ENCODE data around the gene PTPRZ1.

PTPRZ1 gene

DNA sequence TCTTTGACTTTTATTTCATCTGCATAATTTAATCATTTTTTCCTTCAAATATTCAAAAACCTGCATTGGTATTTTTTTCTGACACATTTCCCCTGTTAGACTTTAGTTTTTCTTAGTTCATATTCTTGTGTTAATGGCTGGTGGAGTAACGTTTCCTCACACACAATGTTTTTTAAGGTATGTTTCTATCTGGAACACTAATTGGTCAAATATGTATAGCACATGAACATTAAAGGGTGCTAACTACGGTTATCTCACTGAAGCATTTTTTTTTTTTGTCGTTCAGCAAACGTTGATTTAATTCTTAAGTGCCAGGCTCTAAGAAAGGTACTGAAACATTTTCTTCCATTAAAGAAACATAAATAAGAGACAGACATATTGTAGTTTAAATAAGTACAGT is 87.7 kb downstream of the PTPRZ1 start:
- no peak for FAIRE-seq

DNA sequence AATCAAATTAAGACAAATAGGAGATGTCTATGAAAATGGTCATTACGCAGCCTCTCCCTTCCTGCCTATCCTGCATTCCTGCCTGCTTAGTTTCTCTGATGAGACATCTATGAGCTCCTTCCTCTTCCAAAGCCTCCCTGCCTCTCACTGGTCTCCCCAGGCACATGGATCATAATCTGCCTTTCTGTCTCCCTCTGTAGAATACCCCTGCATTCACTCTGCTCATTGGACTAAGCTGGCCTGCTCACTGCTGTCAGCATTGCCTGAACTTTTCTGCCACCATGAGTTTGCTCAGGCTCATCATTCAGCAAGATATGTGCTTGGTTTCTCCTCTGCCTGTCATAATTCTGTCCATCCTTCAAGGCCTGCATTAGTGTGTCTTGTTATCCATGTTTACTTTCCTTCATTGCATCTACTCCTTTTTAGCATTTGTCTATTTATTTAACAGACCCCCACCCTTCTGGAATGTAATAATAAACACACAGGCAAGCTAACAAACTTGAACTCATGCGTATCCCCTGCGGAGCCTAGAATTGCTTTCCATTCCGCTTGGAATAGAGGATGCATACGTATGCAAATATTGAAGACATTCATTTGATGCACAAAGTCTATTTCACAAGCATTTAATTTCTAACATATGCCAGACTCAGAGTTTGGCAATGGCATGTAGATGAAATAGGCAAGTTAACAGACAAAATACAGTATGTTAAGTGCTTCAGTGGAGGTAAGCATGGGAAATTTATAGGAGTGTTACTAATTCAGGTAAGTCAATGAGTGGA is 88.3 kb downstream of the PTPRZ1 start:
- no peak for FAIRE-seq

DNA sequence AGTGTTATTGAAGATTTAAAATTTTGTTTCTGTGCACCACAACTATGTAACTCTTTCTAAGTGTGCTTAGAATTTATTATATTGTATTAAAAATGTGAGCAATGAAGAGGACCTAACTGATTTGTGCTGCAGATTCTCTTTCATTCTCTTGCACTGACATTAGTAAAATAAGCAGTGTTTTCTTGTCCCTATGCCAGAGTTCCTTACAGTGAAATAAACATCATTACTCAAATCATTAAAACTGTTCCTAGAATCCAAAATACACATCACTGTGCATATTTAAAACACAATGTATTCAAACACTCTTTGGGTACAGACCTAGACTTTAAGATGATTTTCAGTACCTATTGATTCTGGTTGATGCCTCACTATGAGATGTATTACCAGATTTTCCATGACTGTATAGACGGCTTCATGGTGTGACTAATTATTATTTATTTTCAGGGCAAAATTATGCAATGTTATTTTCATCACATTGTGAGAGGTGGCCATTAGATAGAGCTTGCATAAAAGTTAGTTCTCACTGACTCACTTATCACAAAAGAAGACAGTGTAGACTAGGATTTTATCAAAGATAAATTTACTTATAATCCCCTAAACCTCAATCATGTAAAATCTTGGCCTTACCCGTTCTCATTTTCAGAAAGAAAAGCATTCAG is 93.4 kb downstream of the PTPRZ1 start:
- FAIRE-seq, result no peak

DNA sequence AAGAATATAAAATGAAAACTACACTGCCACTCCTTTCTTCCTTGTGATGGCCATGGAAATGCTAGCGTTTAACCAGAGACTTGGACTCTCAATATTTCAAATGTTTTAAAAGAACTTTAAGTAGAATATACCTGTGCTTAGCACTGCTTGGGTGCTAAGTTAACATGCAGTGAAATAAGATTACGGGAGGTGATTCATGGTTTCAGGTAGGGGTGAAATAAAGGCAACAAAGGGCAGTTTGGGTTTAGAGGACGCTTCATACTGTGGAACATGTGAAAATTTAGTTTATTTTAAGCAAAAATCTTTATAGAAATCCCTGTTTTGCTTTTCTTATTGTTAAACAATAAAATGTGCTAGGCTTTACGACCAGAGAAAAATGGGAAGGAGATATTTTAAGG is 94.0 kb downstream of the PTPRZ1 start:
- no peak for FAIRE-seq

DNA sequence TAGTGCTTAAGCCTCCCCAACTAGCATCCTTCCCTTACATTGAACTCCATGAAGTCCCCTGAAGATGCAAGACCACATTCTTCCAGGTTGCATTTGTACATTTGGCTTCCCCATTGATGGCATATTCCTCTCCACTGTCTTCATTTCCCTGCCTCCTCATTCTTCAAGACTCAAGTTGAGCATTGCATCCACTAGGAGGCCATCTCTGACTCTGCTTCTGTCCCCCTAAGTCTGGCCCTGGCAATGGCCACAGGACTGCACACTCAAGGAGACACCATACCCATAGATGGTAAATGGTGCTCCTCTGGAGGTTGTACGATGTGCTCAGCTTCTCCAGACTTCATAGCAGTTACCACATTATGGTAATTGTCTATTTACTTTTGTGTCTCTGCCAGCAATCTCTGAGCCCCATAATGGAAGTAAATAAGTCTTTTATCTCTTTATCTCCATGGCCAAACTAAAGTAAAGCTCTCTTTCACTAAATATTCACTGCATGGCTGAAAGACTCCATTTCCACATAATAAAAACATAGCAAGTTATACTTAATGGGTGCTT is 112.6 kb downstream of the PTPRZ1 start:
- no peak for FAIRE-seq

DNA sequence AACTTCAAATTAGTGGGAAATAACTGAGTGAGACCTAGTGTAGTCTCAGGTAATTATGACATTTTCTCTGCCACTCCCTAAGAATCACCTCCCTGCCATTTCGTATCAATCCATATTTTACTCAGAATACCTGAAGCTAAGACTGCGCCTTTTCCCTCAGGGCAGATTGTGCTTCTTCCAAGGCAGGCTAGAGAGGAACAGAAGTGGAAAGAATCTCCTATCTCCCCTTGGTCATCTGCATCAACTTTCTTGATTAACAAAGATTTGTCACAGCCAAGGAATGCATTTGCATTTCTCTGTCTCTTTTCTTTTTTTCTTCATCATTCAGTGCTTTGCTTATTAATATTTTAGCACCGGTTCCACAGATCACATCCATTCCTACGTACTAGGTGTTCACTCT is 119.1 kb downstream of the PTPRZ1 start:
- FAIRE-seq, result no peak

DNA sequence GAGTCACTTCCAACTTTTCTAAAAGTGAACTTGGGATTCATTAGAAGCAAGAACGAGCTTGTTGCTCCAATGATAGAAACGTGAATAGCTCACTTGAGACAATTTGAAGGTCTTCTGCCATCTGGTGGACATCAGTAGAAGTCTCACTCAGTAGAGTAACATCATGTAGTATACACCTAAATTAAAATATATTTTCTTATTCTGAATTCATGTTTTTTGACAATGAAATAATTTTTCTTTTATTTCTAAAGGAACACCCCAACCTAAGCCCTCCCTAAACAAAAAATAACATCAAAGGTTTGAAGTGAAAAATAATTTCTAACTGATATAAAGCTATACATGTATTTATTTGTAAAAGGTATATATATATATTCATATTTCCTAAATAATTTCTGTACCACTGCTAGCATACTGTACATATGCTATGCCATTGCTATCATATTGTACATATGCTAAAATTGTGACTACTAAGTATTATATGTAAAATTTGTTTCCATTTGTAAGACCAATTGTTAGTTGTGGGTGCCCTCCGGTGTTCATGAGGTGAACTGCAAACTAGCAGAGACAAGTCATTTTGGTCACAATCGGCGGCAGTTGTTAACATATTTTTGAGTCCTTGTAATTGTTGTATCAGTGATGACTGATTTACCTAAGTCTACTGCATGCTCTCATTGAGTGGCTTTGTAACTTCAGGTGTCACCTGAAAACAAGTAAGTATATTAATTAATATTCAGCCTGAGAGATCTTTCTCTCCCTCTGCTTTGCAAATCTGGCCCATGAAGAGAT is 121.9 kb downstream of the PTPRZ1 start:
- peak; percentile 81 for FAIRE-seq

DNA sequence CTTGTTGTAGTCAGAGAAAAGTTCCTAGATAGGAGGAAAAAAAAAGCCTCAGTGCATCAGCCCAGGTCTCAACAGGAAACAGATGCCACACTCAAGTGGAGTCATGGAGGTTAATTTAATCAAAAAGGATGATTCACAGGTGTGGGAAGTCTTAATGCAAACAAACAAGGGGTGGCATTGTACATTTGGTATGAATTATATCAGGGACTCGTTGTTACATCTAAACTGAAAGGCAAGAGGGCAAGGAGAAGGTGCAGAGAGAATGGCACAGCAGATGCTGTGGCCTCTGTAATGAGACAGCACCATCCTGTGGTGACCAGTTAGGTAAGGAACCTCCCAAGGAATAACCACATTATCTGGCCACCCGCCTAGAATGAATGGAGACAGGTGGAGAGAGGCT is 133.7 kb downstream of the PTPRZ1 start:
- FAIRE-seq, result no peak

DNA sequence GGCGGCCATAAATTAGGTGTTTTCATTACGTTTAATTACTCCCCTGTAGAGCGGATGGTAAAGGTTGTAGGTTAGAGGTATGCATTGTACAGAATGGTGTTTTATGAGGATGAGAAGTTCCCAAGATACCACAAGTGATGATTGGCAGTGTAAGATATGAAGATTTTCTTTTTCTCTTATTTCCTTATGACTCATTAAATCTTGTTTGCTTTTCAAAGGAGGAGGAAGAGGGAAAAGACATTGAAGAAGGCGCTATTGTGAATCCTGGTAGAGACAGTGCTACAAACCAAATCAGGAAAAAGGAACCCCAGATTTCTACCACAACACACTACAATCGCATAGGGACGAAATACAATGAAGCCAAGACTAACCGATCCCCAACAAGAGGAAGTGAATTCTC is 137.2 kb downstream of the PTPRZ1 start:
- FAIRE-seq, result no peak

DNA sequence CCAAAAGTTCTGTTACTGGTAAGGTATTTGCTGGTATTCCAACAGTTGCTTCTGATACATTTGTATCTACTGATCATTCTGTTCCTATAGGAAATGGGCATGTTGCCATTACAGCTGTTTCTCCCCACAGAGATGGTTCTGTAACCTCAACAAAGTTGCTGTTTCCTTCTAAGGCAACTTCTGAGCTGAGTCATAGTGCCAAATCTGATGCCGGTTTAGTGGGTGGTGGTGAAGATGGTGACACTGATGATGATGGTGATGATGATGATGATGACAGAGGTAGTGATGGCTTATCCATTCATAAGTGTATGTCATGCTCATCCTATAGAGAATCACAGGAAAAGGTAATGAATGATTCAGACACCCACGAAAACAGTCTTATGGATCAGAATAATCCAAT is 140.1 kb downstream of the PTPRZ1 start:
- no peak for FAIRE-seq

DNA sequence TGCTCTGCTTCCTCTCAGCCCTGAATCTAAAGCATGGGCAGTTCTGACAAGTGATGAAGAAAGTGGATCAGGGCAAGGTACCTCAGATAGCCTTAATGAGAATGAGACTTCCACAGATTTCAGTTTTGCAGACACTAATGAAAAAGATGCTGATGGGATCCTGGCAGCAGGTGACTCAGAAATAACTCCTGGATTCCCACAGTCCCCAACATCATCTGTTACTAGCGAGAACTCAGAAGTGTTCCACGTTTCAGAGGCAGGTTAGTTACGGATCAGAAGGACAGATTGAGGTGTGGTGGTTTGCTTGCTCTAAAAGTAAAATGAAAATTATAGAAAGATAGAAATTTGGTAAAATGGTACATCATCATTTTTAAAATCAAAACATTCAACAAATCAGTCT is 140.7 kb downstream of the PTPRZ1 start:
- FAIRE-seq, result no peak

DNA sequence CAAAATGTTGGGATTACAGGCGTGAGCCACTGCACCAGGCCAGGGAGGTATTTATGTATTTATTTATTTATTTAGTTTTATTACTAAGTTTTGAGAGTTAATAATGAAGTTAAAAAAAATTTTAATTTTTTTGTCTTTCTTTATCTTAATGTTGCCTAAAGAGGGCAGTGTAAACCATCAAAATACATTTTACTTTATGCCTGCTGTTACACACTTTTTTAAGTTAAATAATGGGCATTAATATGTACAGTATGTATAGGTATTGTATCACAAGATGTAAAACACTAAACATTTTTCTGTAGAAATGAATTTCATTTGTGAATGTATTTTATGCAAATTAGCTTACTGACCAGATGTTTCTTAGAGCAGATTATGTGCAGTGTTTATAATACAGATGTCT is 141.7 kb downstream of the PTPRZ1 start:
- peak; percentile 63 for FAIRE-seq

DNA sequence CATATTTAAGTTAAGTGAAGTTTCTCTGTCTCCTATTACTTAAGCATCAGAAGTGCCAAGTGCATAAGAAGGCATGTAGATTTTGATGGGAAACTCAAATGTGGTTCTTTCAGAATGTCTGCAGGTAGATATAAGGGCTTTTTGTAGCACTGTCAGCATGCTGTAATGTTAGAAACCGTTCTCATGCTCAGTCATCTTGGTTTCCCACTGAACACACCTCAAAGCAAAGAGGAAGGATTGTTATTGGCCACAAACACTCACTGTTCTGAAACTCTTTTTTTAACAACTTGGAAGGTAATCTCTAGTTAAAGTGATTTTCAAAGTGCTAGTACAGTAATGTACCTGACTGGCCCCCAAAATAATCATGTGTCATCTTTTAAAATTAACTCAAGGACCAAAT is 145.1 kb downstream of the PTPRZ1 start:
- FAIRE-seq, result no peak

DNA sequence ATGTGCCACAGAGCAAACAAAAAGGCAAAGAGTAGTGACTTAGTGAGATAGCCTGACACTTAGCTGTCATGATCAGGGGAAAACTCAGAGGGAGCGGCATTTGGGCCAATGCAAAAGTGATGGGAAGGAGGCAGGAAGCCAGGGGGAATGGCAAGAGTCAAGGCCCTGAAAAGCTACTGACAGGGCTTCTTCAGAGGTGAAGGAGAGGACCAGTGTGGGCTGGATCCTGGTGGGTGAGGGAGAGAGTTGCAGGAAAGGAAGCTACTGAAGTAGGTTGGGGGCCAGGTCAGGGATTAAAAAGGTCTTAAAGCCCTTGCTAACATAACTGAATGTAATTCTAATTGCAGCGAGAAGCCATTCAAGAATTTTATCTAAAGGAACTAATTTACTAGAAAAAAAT is 154.1 kb downstream of the PTPRZ1 start:
- no peak for FAIRE-seq

DNA sequence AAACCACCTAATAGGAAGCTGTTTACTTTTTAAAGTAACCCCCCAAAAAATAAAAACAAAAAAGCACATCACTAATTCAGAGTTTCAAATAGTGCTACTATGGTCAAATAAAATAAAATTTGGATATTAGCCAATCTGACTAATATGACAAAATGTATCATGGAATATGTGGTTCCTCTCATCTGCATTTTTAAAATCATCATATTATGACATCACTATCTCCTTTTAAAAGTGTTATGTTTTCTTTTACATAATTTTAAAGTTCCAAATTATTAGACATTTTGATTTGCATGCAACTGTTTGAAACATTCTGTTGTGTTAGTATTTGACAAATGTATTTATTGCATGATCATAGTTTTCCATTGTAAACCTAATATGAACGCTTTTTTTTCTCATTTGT is 160.7 kb downstream of the PTPRZ1 start:
- FAIRE-seq, result no peak

DNA sequence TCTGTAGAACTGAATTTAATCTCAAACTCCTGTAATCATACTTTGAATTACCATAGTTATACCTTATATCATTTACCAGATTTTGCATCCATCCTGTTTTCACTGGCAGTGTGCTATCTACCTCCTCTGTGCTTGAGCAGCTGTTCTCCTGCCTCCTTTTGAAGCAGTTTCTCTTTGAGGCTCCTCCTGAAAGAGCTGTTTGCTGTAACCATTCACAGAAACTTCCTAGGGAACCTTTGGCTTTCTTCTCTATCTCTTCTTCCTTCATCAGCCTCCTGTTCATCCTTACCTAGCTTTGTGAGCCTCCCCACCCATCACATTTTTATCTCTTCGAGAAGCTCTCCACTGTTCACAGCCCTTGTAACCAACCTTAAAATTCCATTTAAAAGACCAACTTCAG is 162.9 kb downstream of the PTPRZ1 start:
- FAIRE-seq, result no peak

DNA sequence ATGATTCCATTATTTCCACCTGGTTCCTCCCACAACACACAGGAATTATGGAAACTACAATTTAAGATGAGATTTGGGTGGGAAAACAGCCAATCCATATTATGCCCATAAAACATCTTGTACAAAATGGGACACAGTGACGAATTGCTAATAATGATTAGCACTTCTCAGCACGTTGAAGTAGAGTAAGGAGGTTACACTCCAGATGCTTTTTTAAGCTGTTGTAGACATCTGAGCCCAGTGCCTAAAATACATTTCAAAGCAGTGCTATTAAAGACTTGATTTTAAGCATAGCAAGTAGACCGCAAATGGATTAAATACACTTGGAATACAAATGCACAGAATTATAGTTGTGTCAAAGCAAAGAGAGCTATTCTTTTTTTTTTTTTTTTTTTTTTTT is 165.2 kb downstream of the PTPRZ1 start:
- FAIRE-seq, result no peak

DNA sequence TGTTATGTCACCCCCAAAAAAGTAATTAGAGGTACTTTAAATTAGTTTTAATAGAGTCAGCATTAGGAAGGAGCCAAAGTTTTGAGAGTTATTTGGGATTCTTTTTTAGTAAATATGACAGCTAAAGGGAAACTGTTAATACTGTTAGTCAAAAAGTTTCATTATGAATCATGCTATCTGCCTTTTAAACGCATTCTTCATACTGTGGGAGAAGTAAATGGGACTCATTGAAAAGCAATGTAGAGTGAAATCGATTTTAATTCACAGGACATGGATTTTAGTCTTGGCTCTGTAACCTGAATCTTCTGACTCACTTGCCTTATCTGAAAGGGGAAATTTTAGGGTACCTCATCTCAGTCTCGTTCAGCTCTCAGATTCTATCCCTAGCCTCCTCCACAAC is 165.9 kb downstream of the PTPRZ1 start:
- no peak for FAIRE-seq

DNA sequence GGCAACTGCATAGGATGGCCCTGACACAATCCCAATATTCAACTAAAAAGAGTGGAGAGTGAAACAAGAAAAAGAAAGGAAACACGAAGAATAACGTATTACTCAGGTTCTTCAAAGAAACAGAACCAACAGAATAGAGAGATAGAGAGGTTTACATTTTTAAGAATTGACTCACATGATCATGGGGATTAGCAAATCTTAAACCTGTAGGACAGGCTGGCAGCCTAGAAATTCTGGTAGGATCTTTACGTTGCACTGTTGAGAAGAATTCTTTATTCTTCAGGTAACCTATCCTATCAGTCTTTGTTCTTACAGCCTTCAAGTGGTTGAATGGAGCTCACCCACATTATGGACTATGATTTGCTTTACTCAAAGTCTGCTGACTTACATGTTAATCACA is 167.2 kb downstream of the PTPRZ1 start:
- FAIRE-seq, result no peak

DNA sequence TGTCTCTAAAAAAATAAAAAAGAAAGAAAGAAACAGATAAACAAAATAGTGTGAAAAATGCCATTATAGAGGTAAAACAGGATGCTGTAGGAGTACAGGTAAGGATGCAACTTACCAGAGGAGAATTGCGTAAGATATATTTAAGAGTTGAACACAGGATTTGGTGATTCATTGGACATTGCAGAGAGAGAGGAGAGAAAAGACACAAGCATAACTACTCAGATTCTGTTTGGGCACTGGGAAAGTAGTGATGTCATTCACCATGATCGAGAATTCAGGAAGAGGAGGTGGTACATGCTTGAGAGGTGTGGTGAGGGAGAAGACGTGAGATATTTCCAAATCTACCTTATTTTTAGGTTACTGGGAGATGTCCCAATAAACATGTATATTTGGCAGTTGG is 173.4 kb downstream of the PTPRZ1 start:
- FAIRE-seq, result no peak

DNA sequence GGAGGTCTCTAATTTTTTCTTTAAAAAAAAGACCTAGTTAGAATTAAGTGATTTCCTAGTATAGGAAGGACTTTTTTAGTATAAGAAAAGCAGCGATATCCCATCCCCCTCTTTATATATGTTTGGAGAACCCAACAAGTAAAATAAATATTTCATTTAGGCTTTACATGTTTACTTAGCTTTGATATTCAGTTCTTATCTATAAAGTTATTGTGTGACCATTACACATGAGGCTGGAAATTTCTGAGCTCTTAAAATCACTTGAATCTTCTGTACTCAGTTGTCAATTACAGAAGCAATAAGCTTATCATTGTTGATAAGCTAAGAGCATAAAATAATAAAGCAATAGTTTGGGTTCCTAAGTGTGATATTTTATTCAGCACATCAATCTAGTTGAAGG is 181.4 kb downstream of the PTPRZ1 start:
- no peak for FAIRE-seq

DNA sequence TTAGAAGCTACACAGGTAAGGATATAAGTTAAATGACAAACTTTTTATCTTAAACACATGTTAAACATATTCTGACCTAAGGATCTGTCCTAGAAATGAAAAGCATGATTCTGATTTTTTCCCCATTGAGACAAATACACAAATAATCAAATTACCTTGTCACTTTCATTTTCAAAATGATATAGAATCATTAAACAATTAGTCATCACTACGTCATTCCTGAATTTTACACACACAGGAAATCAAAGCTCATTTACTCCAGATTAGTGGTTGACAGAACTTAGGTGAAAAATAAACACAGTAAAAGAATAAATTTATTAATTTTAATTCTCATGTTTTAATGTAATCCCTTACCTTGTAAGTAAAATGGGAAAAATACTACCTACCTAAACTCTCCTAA is 182.1 kb downstream of the PTPRZ1 start:
- no peak for FAIRE-seq

DNA sequence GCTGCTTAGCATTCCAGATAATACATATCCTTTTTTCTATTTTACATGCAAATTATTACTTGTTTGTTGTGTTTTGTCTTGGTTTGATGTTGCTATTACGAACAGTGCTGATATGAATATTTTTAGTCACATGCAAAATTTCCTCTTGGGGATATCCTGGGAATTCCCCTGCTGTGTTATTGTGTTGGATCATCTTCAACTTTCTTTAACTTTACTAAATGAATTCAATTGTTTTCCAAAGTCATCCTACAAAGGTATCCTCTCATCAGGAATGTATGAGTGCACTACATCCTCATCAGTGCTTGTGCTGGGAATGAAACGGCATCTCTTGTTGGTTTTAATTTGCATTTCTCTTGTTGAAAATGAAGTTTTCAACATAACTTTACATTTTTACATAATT is 184.0 kb downstream of the PTPRZ1 start:
- no peak for FAIRE-seq

DNA sequence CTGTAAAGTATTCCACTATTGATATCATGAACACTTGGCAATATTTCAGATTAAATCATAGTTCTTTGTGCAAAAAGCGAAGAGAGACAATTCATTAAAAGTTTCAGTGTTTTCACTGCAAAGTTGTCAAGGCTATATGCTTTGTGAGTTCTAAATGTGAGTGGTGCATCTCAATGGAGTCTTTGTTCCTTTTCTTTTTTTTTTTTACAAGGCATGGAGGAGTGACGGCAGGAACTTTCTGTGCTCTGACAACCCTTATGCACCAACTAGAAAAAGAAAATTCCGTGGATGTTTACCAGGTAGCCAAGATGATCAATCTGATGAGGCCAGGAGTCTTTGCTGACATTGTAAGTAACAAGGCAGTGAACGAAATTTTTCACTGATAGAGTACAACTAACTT is 186.6 kb downstream of the PTPRZ1 start:
- FAIRE-seq, result no peak

All from TTC549 (cell line).